IgD-negative memory B cell (primary cell): ENCODE measurements around the gene DQX1. TPM values are rescaled to one million over a fixed set of nuclear protein-coding genes. Genes with fewer than 3 reads are reported as not detected.
A peak's percentile ranks its signal among the peaks of the same experiment; 100 is the strongest.
"Not testable (repeated sequence)": the region's sequence is repeated elsewhere in the genome, so short reads cannot be mapped to it uniquely, and the experiment has no call there.

Experiments
- H3K27ac Mint-ChIP-seq, 3 donors: one replicate each; pipeline ENCODE4 v1.8.0; 2020 to 2022; ENCODE audit warnings: mild to moderate bottlenecking in 3 of 3, mixed read lengths in 3 of 3, moderate library complexity in 1 of 3
- H3K27me3 Mint-ChIP-seq: one replicate; pipeline ENCODE4 v1.8.0; 2021; ENCODE audit warnings: mixed read lengths
- H3K36me3 Mint-ChIP-seq: one replicate; pipeline ENCODE4 v1.8.0; 2020; ENCODE audit warnings: mild to moderate bottlenecking, mixed read lengths
- H3K4me1 Mint-ChIP-seq, 3 donors: one replicate each; pipeline ENCODE4 v1.8.0; 2020 to 2022; ENCODE audit warnings: mixed read lengths in 3 of 3, mild to moderate bottlenecking in 1 of 3
- H3K4me3 Mint-ChIP-seq, 4 donors: one replicate each; pipeline ENCODE4 v1.8.0; 2020 to 2022; ENCODE audit warnings: mild to moderate bottlenecking in 4 of 4, mixed read lengths in 4 of 4, moderate library complexity in 3 of 4
- H3K9me3 Mint-ChIP-seq, 3 donors: one replicate each; pipeline ENCODE4 v1.8.0; 2020 to 2021; ENCODE audit warnings: mixed read lengths in 3 of 3, mild to moderate bottlenecking in 1 of 3
- polyA plus RNA-seq: library from polyadenylated mRNA; unstranded; fragments of 300-500 nt; fragmentation: Illumina TruSeq; gene quantifications from one replicate; pipeline ENCODE4 v1.2.3, GENCODE V29; 2021

DQX1 gene
- polyA plus RNA-seq = 0.70 TPM

GRCh38 chr2:74525717-74526648 is at the start of gene DQX1:
Gene DQX1, minus strand, starts transcription at chr2:74526231. Its CDS starts 502 bp downstream, at chr2:74525729.
- Mint-ChIP-seq H3K4me1 (peaks cover 15 to 24% (median 22%) of the 10 kb centered on the region in 3 donors), H3K9me3 (no peaks in the 10 kb centered on the region), H3K4me3 (peak within 1 kb of the TSS; percentile 19 to 87 (median 76)), H3K27ac (peak within 1 kb of the TSS; percentile 79 to 93 (median 92)), H3K27me3 (no peaks in the 10 kb centered on the region), H3K36me3 (peaks cover 7% of the 10 kb centered on the region)

GRCh38 chr2:74575320-74575719 is 49.3 kb upstream of the DQX1 start:
- Mint-ChIP-seq H3K36me3 (no peaks in the 10 kb centered on the region), H3K4me1 (peaks cover 21 to 34% (median 26%) of the 10 kb centered on the region in 3 donors), H3K9me3 (no peaks in the 10 kb centered on the region), H3K27ac (peak overlapping the region in 1 of 3 donors; percentile 17), H3K4me3 (no peak overlapping the region), H3K27me3 (peaks cover 3% of the 10 kb centered on the region)

GRCh38 chr2:74573747-74574562 is 47.9 kb upstream of the DQX1 start:
- H3K27me3 Mint-ChIP-seq = peaks cover 3% of the 10 kb centered on the region

GRCh38 chr2:74572178-74572925 is 46.3 kb upstream of the DQX1 start:
- no peaks in the 10 kb centered on the region for H3K9me3 Mint-ChIP-seq
- peaks cover 23 to 30% (median 30%) of the 10 kb centered on the region in 3 donors for H3K4me1 Mint-ChIP-seq
- H3K36me3 Mint-ChIP-seq = no peaks in the 10 kb centered on the region
- no peak overlapping the region for H3K4me3 Mint-ChIP-seq
- H3K27me3 Mint-ChIP-seq = peaks cover 3% of the 10 kb centered on the region
- H3K27ac Mint-ChIP-seq = peak overlapping the region in 1 of 3 donors; percentile 69

More at GRCh38 chr2:74573747-74574562, 47.9 kb upstream of the DQX1 start:
- Mint-ChIP-seq H3K4me3 (peak overlapping the region; percentile 62 to 93 (median 78)), H3K36me3 (no peaks in the 10 kb centered on the region), H3K4me1 (peaks cover 23 to 35% (median 26%) of the 10 kb centered on the region in 3 donors), H3K9me3 (no peaks in the 10 kb centered on the region), H3K27ac (peak overlapping the region; percentile 29 to 82 (median 75))

- H3K4me3 Mint-ChIP-seq = no peak overlapping the region
- no peaks in the 10 kb centered on the region for H3K9me3 Mint-ChIP-seq
- H3K27ac Mint-ChIP-seq = no peak overlapping the region
- no peaks in the 10 kb centered on the region for H3K36me3 Mint-ChIP-seq
- peaks cover 3% of the 10 kb centered on the region for H3K27me3 Mint-ChIP-seq
- H3K4me1 Mint-ChIP-seq = peaks cover 18 to 23% (median 18%) of the 10 kb centered on the region in 3 donors
Measured at GRCh38 chr2:74571058-74571457, 45.0 kb upstream of the DQX1 start.

- H3K27me3 Mint-ChIP-seq = peaks cover 3% of the 10 kb centered on the region
Measured at GRCh38 chr2:74569686-74570085, 43.7 kb upstream of the DQX1 start.

GRCh38 chr2:74567881-74568280 is 41.9 kb upstream of the DQX1 start:
- Mint-ChIP-seq H3K4me3 (no peak overlapping the region), H3K9me3 (no peaks in the 10 kb centered on the region), H3K36me3 (peaks cover 3% of the 10 kb centered on the region), H3K4me1 (peaks cover 6 to 8% (median 7%) of the 10 kb centered on the region in 3 donors), H3K27me3 (no peaks in the 10 kb centered on the region), H3K27ac (no peak overlapping the region)

More at GRCh38 chr2:74569686-74570085, 43.7 kb upstream of the DQX1 start:
- Mint-ChIP-seq H3K4me3 (peak overlapping the region in 1 of 4 donors; percentile 4), H3K27ac (peak overlapping the region in 1 of 3 donors; percentile 58), H3K9me3 (no peaks in the 10 kb centered on the region), H3K36me3 (peaks cover 1% of the 10 kb centered on the region), H3K4me1 (peaks cover 17 to 22% (median 18%) of the 10 kb centered on the region in 3 donors)

GRCh38 chr2:74566754-74567085 is 40.7 kb upstream of the DQX1 start:
- Mint-ChIP-seq H3K4me1 (peaks cover 1 to 6% (median 4%) of the 10 kb centered on the region in 3 donors), H3K27ac (no peak overlapping the region), H3K36me3 (peaks cover 3% of the 10 kb centered on the region), H3K9me3 (no peaks in the 10 kb centered on the region), H3K27me3 (no peaks in the 10 kb centered on the region), H3K4me3 (no peak overlapping the region)

- H3K9me3 Mint-ChIP-seq = no peaks in the 10 kb centered on the region
- H3K27me3 Mint-ChIP-seq = no peaks in the 10 kb centered on the region
- H3K4me3 Mint-ChIP-seq = no peak overlapping the region
- H3K36me3 Mint-ChIP-seq = peaks cover 4% of the 10 kb centered on the region
- H3K27ac Mint-ChIP-seq = peak overlapping the region in 1 of 3 donors; percentile 29
- peaks cover 1 to 6% (median 4%) of the 10 kb centered on the region in 3 donors for H3K4me1 Mint-ChIP-seq
Measured at GRCh38 chr2:74566076-74566753, 40.2 kb upstream of the DQX1 start.

- Mint-ChIP-seq H3K36me3 (peaks cover 5% of the 10 kb centered on the region), H3K27ac (no peak overlapping the region), H3K4me1 (peaks cover 0 to 6% (median 2%) of the 10 kb centered on the region in 3 donors), H3K4me3 (no peak overlapping the region), H3K9me3 (no peaks in the 10 kb centered on the region), H3K27me3 (peaks cover 3% of the 10 kb centered on the region)
Measured at GRCh38 chr2:74564222-74564621, 38.2 kb upstream of the DQX1 start.

GRCh38 chr2:74562126-74562775 is 36.2 kb upstream of the DQX1 start:
- Mint-ChIP-seq H3K4me1 (peaks cover 0 to 2% (median 0%) of the 10 kb centered on the region in 3 donors), H3K27ac (no peak overlapping the region), H3K9me3 (no peaks in the 10 kb centered on the region), H3K36me3 (peaks cover 5% of the 10 kb centered on the region), H3K4me3 (no peak overlapping the region), H3K27me3 (peaks cover 3% of the 10 kb centered on the region)

- H3K4me3 Mint-ChIP-seq, H3K9me3 Mint-ChIP-seq, H3K27me3 Mint-ChIP-seq, H3K27ac Mint-ChIP-seq, H3K36me3 Mint-ChIP-seq, H3K4me1 Mint-ChIP-seq: not testable (repeated sequence)
Measured at GRCh38 chr2:74561022-74561421, 35.0 kb upstream of the DQX1 start.

GRCh38 chr2:74560591-74560990 is 34.6 kb upstream of the DQX1 start:
- Mint-ChIP-seq H3K4me3 (no peak overlapping the region), H3K9me3 (no peaks in the 10 kb centered on the region), H3K4me1 (peaks cover 0 to 6% (median 4%) of the 10 kb centered on the region in 3 donors), H3K36me3 (peaks cover 4% of the 10 kb centered on the region), H3K27ac (no peak overlapping the region), H3K27me3 (peaks cover 3% of the 10 kb centered on the region)
